ENCODE data around the gene EMP3. TPM values are rescaled to one million over a fixed set of nuclear protein-coding genes. Genes with fewer than 3 reads are reported as not detected.

Gene EMP3
- total and polyA plus RNA-seq, 9 of the 15 experiments (the other 6 are each of a cell fraction or from before 2014, with no cell fraction given): 123 to 386 (median 296) TPM

DNA sequence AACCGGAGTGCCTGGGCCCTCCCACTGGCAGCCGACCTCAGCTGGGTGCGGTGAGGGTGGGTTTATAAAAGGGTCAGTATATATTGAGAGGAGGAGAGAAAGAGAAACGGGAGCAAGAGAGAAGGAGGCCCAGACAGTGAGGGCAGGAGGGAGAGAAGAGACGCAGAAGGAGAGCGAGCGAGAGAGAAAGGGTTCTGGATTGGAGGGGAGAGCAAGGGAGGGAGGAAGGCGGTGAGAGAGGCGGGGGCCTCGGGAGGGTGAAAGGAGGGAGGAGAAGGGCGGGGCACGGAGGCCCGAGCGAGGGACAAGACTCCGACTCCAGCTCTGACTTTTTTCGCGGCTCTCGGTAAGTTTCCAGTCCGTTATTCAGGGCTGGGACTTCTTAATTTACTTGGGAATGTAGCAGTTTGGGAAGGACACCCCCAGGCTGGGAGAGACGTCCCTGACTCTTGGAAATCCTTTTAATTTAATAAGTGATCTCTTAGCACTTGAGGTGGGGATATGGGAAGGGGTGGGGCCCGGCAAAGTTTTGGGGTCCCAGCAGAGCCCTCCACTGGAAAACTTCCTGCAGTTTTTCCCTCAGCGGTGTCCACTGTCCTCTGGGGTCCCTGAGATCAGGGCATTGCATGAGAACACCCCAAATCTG, at the start of gene EMP3 (continued):
- TF ChIP-seq ARNT (IDR thresholded peaks at IDR 0.05) (peak; percentile 75 to 92), FOS (IDR thresholded peaks at IDR 0.05; ENCODE audit: extremely low read depth, insufficient read length) (no peak), NCOA6 (IDR thresholded peaks at IDR 0.05) (no peak), ZC3H8 (IDR thresholded peaks at IDR 0.05) (peak; percentile 90; the same call in 1 of the 2 replicates), EP400 (IDR thresholded peaks at IDR 0.05) (peak; percentile 64; the same call in 1 of the 2 replicates), ZBTB1 (CRISPR knock-in tag; IDR thresholded peaks at IDR 0.05; ENCODE audit: borderline replicate concordance, low read depth) (no peak), NUFIP1 (IDR thresholded peaks at IDR 0.05; ENCODE audit: partially characterized antibody) (no peak), HDGF (IDR thresholded peaks at IDR 0.05) (peak; percentile 98), CBFA2T2 (conservative IDR thresholded peaks at IDR 0.05) (no peak), BRD4 (IDR thresholded peaks at IDR 0.05) (peak; percentile 24), POLR2A (conservative IDR thresholded peaks at IDR 0.05) (peak; percentile 94), IRF9 (tag; IDR thresholded peaks at IDR 0.05) (no peak), PPARD (CRISPR knock-in tag; IDR thresholded peaks at IDR 0.05) (no peak), RCOR1 (IDR thresholded peaks at IDR 0.05; ENCODE audit: borderline replicate concordance in 1 of 2, low read depth in 2 of 2, low read length in 2 of 2) (no peak), KDM2B (CRISPR knock-in tag; IDR thresholded peaks at IDR 0.05) (no peak), RBFOX2 (IDR thresholded peaks at IDR 0.05; ENCODE audit: low read depth, low read length) (peak; percentile 67), SMARCC2 (IDR thresholded peaks at IDR 0.05; ENCODE audit: low read depth) (peak; percentile 32; the same call in 1 of the 2 replicates), HMG20A (CRISPR knock-in tag; conservative IDR thresholded peaks at IDR 0.05) (no peak), RBM15 (IDR thresholded peaks at IDR 0.05; ENCODE audit: insufficient read depth, low read length) (no peak), ZNF830 (CRISPR knock-in tag; IDR thresholded peaks at IDR 0.05) (no peak), NFYB (IDR thresholded peaks at IDR 0.05; ENCODE audit: extremely low read depth, insufficient read length) (no peak), SUPT5H (IDR thresholded peaks at IDR 0.05) (peak; percentile 93)
- TF ChIP-seq, protein P1, sequence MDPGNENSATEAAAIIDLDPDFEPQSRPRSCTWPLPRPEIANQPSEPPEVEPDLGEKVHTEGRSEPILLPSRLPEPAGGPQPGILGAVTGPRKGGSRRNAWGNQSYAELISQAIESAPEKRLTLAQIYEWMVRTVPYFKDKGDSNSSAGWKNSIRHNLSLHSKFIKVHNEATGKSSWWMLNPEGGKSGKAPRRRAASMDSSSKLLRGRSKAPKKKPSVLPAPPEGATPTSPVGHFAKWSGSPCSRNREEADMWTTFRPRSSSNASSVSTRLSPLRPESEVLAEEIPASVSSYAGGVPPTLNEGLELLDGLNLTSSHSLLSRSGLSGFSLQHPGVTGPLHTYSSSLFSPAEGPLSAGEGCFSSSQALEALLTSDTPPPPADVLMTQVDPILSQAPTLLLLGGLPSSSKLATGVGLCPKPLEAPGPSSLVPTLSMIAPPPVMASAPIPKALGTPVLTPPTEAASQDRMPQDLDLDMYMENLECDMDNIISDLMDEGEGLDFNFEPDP (CRISPR knock-in tag; IDR thresholded peaks at IDR 0.05): no peak
- TF ChIP-seq, protein P2, sequence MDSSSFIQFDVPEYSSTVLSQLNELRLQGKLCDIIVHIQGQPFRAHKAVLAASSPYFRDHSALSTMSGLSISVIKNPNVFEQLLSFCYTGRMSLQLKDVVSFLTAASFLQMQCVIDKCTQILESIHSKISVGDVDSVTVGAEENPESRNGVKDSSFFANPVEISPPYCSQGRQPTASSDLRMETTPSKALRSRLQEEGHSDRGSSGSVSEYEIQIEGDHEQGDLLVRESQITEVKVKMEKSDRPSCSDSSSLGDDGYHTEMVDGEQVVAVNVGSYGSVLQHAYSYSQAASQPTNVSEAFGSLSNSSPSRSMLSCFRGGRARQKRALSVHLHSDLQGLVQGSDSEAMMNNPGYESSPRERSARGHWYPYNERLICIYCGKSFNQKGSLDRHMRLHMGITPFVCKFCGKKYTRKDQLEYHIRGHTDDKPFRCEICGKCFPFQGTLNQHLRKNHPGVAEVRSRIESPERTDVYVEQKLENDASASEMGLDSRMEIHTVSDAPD (CRISPR knock-in tag; IDR thresholded peaks at IDR 0.05): no peak
- TF ChIP-seq, protein P3, sequence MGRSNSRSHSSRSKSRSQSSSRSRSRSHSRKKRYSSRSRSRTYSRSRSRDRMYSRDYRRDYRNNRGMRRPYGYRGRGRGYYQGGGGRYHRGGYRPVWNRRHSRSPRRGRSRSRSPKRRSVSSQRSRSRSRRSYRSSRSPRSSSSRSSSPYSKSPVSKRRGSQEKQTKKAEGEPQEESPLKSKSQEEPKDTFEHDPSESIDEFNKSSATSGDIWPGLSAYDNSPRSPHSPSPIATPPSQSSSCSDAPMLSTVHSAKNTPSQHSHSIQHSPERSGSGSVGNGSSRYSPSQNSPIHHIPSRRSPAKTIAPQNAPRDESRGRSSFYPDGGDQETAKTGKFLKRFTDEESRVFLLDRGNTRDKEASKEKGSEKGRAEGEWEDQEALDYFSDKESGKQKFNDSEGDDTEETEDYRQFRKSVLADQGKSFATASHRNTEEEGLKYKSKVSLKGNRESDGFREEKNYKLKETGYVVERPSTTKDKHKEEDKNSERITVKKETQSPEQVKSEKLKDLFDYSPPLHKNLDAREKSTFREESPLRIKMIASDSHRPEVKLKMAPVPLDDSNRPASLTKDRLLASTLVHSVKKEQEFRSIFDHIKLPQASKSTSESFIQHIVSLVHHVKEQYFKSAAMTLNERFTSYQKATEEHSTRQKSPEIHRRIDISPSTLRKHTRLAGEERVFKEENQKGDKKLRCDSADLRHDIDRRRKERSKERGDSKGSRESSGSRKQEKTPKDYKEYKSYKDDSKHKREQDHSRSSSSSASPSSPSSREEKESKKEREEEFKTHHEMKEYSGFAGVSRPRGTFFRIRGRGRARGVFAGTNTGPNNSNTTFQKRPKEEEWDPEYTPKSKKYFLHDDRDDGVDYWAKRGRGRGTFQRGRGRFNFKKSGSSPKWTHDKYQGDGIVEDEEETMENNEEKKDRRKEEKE (IDR thresholded peaks at IDR 0.05; ENCODE audit: borderline replicate concordance in 1 of 2, control insufficient read depth in 1 of 2, low read depth in 2 of 2, low read length in 1 of 2): peak in 1 of 2 experiments; percentile 69; a peak in 1 of 4 replicates

Measured in K562 (cell line).